ENCODE data around the gene CASP5.

- TF ChIP-seq CTCF (tag by site-specific recombination; IDR thresholded peaks at IDR 0.05) (no peak), ZNF792 (tag by site-specific recombination; IDR thresholded peaks at IDR 0.05) (no peak), ZNF416 (tag by site-specific recombination; IDR thresholded peaks at IDR 0.05) (no peak), SP2 (tag by site-specific recombination; IDR thresholded peaks at IDR 0.05) (no peak), ZBTB1 (tag by site-specific recombination; IDR thresholded peaks at IDR 0.05) (no peak), ZNF221 (tag by site-specific recombination; IDR thresholded peaks at IDR 0.05; ENCODE audit: borderline replicate concordance) (no peak), ZNF660 (tag by site-specific recombination; IDR thresholded peaks at IDR 0.05) (no peak), ZNF146 (tag by site-specific recombination; IDR thresholded peaks at IDR 0.05) (no peak), ZNF560 (tag by site-specific recombination; IDR thresholded peaks at IDR 0.05; ENCODE audit: borderline replicate concordance) (no peak)
- TF ChIP-seq, protein P1, sequence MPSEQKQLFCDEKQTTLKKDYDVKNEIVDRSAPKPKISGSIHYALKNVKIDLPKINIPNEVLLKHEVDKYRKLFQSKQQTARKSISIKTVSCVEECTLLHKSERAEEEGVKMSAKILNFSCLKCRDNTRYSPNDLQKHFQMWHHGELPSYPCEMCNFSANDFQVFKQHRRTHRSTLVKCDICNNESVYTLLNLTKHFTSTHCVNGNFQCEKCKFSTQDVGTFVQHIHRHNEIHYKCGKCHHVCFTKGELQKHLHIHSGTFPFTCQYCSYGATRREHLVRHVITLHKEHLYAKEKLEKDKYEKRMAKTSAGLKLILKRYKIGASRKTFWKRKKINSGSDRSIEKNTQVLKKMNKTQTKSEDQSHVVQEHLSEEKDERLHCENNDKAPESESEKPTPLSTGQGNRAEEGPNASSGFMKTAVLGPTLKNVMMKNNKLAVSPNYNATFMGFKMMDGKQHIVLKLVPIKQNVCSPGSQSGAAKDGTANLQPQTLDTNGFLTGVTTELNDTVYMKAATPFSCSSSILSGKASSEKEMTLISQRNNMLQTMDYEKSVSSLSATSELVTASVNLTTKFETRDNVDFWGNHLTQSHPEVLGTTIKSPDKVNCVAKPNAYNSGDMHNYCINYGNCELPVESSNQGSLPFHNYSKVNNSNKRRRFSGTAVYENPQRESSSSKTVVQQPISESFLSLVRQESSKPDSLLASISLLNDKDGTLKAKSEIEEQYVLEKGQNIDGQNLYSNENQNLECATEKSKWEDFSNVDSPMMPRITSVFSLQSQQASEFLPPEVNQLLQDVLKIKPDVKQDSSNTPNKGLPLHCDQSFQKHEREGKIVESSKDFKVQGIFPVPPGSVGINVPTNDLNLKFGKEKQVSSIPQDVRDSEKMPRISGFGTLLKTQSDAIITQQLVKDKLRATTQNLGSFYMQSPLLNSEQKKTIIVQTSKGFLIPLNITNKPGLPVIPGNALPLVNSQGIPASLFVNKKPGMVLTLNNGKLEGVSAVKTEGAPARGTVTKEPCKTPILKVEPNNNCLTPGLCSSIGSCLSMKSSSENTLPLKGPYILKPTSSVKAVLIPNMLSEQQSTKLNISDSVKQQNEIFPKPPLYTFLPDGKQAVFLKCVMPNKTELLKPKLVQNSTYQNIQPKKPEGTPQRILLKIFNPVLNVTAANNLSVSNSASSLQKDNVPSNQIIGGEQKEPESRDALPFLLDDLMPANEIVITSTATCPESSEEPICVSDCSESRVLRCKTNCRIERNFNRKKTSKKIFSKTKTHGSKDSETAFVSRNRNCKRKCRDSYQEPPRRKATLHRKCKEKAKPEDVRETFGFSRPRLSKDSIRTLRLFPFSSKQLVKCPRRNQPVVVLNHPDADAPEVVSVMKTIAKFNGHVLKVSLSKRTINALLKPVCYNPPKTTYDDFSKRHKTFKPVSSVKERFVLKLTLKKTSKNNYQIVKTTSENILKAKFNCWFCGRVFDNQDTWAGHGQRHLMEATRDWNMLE (tag by site-specific recombination; conservative IDR thresholded peaks at IDR 0.05; ENCODE audit: low read depth): no peak
Measured at GRCh38 chr11:105056446-105056845, 33.5 kb upstream of the CASP5 start.
